Psoas muscle (tissue), 8 donors: ENCODE measurements around the gene MCTP2. TPM values are rescaled to one million over a fixed set of nuclear protein-coding genes. Genes with fewer than 3 reads are reported as not detected.

Experiments used
- ATAC-seq, 4 donors: fragments of 200-7000 bp; cut with Tn5 transposase; one replicate each; pipeline ENCODE4 v1.9.1; 2020; ENCODE audit warnings: moderate library complexity in 3 of 4, mild to moderate bottlenecking in 2 of 4
- DNase-seq, 2 donors: peaks; one replicate each; pipeline ENCODE4 v3.0.0-alpha.2; 2020
- H3K27ac ChIP-seq: fragments of 200-600 bp; one replicate; pipeline ENCODE4 v1.8.0; 2022
- H3K27me3 ChIP-seq, 3 donors: fragments of 200-600 bp in 1 of 3; one replicate each; pipeline versions ENCODE4 v1.6.1 to v1.8.0; 2013 to 2022; ENCODE audit warnings: low read length in 2 of 3, mild to moderate bottlenecking in 2 of 3, moderate library complexity in 1 of 3; ENCODE audit not compliant: insufficient read depth in 3 of 3
- H3K36me3 ChIP-seq, 2 donors: fragments of 200-600 bp in 1 of 2; one replicate each; pipeline versions ENCODE4 v1.6.1 to v1.8.0; 2013 to 2022; ENCODE audit warnings: low read depth in 1 of 2, mild to moderate bottlenecking in 1 of 2, moderate library complexity in 1 of 2; ENCODE audit not compliant: insufficient read depth in 1 of 2
- H3K4me1 ChIP-seq: fragments of 200-600 bp; one replicate; pipeline ENCODE4 v1.8.0; 2022
- H3K4me3 ChIP-seq: fragments of 200-600 bp; one replicate; pipeline ENCODE4 v1.8.0; 2022; ENCODE audit warnings: mild to moderate bottlenecking
- H3K9me3 ChIP-seq: fragments of 200-600 bp; one replicate; pipeline ENCODE4 v1.8.0; 2022
- CTCF ChIP-seq: fragments of 200-600 bp; IDR thresholded peaks from one replicate; pipeline ENCODE4 v1.8.0; 2022; ENCODE audit warnings: antibody characterized with exemption
- WGBS, 3 donors: extraction: QIAGEN DNeasy Blood & Tissue Kit; methylation state at CpG; one replicate each; pipeline versions ENCODE4 v1.1.6 to v1.1.7; 2013; 5-methylcytosine and 5-hydroxymethylcytosine counted together
- intact Hi-C, 2 donors: fragments of 100-400 bp; cut with DNase I; formaldehyde crosslinking; loops; one replicate each; pipeline versions ENCODE4 v1.11.0 to v1.14.2; 2022
- long read RNA-seq, 2 donors: library from polyadenylated mRNA; unstranded; transcript quantifications; one replicate each; pipeline ENCODE4 v2.0.0, GENCODE V29; 2021
- polyA plus RNA-seq, 3 donors: library from polyadenylated mRNA; stranded (reverse); fragments of 200-250 nt; gene quantifications; one replicate each; pipeline ENCODE4 v1.2.3, GENCODE V29; 2013
- total RNA-seq, 4 donors: library from RNA; stranded (reverse); fragmentation: NEBNext Ultra II Directional in 2 of 4; extraction: Animal tissue kit (Norgen Biotek cat#: 25700) in 2 of 4; gene quantifications; one replicate each; pipeline versions ENCODE4 v1.2.1 to v1.2.4, GENCODE V29; 2021 to 2023
- donor health status: healthy with polysubstance abuse.
- donor health status: DM: no; HTN: no; CAD: no; lungs with moderate emphysema.
- donor health status: Bipolar disorder and iron deficiency.
- donor health status: healthy.
- donor health status: DM: yes; HTN: yes; CAD: no.
- donor health status: DM: no; HTN: no; CAD: no.
- donor health status: DM: no; HTN: no; CAD: no.
- donor health status: DM: yes; HTN: yes; CAD: no.

Gene MCTP2, protein sequence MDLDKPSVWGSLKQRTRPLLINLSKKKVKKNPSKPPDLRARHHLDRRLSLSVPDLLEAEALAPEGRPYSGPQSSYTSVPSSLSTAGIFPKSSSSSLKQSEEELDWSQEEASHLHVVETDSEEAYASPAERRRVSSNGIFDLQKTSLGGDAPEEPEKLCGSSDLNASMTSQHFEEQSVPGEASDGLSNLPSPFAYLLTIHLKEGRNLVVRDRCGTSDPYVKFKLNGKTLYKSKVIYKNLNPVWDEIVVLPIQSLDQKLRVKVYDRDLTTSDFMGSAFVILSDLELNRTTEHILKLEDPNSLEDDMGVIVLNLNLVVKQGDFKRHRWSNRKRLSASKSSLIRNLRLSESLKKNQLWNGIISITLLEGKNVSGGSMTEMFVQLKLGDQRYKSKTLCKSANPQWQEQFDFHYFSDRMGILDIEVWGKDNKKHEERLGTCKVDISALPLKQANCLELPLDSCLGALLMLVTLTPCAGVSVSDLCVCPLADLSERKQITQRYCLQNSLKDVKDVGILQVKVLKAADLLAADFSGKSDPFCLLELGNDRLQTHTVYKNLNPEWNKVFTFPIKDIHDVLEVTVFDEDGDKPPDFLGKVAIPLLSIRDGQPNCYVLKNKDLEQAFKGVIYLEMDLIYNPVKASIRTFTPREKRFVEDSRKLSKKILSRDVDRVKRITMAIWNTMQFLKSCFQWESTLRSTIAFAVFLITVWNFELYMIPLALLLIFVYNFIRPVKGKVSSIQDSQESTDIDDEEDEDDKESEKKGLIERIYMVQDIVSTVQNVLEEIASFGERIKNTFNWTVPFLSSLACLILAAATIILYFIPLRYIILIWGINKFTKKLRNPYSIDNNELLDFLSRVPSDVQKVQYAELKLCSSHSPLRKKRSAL
- 1 to 10 TPM in 1 of 4 donors, under 1 TPM in 3; 0.32 to 1.1 (median 0.52) TPM for total RNA-seq
- under 1 TPM in 2 of 3 donors, not detected in 1; 0.01 to 0.06 TPM for polyA plus RNA-seq
- long read RNA-seq, donor 1, partial matches to known transcripts = 0 of 2 reads
- long read RNA-seq, donor 1, other reads (novel, unspliced or antisense) = 2 of 2 reads
- long read RNA-seq, donor 2 = 0 reads

- Histone ChIP-seq H3K9me3 (no peaks in the 10 kb centered on the region), H3K36me3 (no peaks in the 10 kb centered on the region), H3K4me1 (no peaks in the 10 kb centered on the region), H3K27ac (no peak within 1 kb of the TSS), H3K27me3 (peaks cover 3 to 29% (median 6%) of the 10 kb centered on the region in 3 donors), H3K4me3 (peak within 1 kb of the TSS; percentile 61)
- ATAC-seq (peak; percentile 57 to 84 (median 76)), DNase-seq (peak; percentile 70 to 85)
- WGBS, 3 donors = 1% methylated on average over 61 to 66 of the region's 66 CpGs
- intact Hi-C loops = no loop called here
- TF ChIP-seq CTCF = no peak
Observed at GRCh38 chr15:94230883-94231722, at the start of gene MCTP2. Gene MCTP2 (plus strand): TSS chr15:94231561. CDS start chr15:94298266, 66,705 bp downstream.

DNA sequence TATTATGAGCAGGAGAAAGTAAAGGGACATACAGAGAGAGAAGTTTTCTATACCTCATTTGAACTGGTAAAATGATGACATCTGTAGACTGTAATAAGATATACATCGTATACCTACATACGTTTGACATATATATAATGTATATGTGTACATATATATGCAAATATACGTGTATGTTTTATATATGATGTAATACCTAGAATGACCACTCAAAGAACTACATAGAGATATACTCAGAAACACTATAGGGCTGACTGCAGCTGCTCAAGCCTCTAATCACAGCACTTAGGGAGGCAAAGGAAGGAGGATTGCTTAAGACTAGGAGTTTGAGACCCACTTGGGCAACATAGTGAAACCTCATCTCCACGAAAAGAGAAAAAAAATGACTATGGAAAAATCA lies 48.5 kb upstream of the MCTP2 start:
- Histone ChIP-seq H3K27ac (no peak overlapping the region), H3K4me1 (no peaks in the 10 kb centered on the region), H3K36me3 (no peaks in the 10 kb centered on the region), H3K9me3 (no peaks in the 10 kb centered on the region), H3K27me3 (no peaks in the 10 kb centered on the region), H3K4me3 (no peak overlapping the region)
- no peak for DNase-seq
- no peak for TF ChIP-seq CTCF
- WGBS, 3 donors = 76 to 84% (median 81%) methylated on average over 4 of the region's 4 CpGs
- no peak for ATAC-seq
- intact Hi-C loops = no loop called here

DNA sequence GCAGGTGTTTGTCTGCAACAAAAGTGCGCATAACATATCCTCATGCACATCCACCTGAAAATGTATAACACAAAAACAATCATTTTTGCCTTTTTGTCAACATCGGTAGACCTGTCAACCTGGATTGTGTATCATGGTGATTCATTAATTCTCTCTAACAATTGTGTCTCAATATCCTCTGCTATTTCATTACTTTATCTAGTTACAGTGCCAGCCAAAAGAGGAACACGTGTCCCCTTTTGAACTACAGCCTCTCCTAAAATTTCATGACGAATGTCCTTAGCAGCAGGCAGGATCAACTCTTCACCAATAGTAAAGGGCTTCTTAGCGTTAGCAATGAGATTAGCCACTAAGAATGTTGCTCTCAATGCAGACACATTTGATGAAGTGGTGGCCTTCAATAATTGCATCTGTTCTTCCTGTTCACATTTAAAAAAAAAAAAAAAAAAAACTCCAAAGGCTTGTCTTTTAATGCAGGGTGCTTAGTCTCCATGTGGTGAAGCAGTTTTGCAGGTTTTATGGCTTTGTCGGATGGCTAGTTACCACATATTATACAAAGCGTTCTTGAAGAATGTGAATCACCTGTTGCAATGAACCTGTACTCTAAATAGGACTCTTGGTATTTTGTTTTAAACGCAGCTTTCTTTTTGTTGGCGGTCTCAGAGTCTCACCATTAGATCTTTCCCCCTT lies 45.7 kb upstream of the MCTP2 start:
- ATAC-seq (no peak), DNase-seq (no peak)
- H3K4me3 ChIP-seq = no peak overlapping the region
- H3K27me3 ChIP-seq = no peaks in the 10 kb centered on the region
- H3K36me3 ChIP-seq = no peaks in the 10 kb centered on the region
- no peak for TF ChIP-seq CTCF
- H3K27ac ChIP-seq = no peak overlapping the region
- 72 to 83% (median 82%) methylated on average over 9 of the region's 9 CpGs for WGBS, 3 donors
- intact Hi-C loops = no loop called here
- no peaks in the 10 kb centered on the region for H3K9me3 ChIP-seq
- H3K4me1 ChIP-seq = no peaks in the 10 kb centered on the region

- DNase-seq = no peak
- H3K4me1 ChIP-seq = no peaks in the 10 kb centered on the region
- no peak overlapping the region for H3K4me3 ChIP-seq
- H3K27ac ChIP-seq = no peak overlapping the region
- WGBS, 3 donors = 93 to 98% (median 94%) methylated on average over 4 of the region's 4 CpGs
- ATAC-seq = no peak
- no peaks in the 10 kb centered on the region for H3K9me3 ChIP-seq
- H3K27me3 ChIP-seq = no peaks in the 10 kb centered on the region
- no peaks in the 10 kb centered on the region for H3K36me3 ChIP-seq
- intact Hi-C loops = no loop called here
- no peak for TF ChIP-seq CTCF
Observed at GRCh38 chr15:94186770-94187331, 44.5 kb upstream of the MCTP2 start.
